ENCODE measurements around the gene SH3BP4. TPM values are rescaled to one million over a fixed set of nuclear protein-coding genes. Genes with fewer than 3 reads are reported as not detected.

The SH3BP4 gene
- polyA plus RNA-seq, 2 of the 4 experiments (the other 2 are of a cell fraction): 22.6 to 35.7 TPM

DNA sequence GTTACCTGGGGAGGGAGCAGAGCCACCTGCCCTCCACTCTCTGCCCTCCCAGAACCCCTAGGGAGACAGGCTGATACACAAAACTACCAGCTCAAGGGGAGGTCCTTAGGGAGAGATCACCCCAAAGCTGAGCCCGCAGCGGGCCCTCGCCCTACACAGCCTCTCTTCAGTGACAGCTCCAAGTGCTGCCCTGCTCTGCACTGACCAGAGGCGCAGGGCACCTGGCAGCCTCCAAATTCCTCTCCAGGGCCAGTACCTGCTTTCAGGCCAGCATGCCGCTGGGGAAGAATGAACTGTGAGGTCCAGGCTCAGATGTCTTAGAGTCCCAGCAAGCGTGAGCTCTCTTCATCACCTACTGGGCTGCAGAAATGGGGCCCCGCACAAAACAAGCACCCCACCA is 11.3 kb upstream of the SH3BP4 start:
- POLR2A ChIA-PET: no interaction called here

GRCh38 chr2:234945339-234945873 is 6.4 kb upstream of the SH3BP4 start:
- no peak overlapping the region for H3K27ac ChIP-seq
- H3K9me3 ChIP-seq: peaks cover 7% of the 10 kb centered on the region; the same call in 1 of the 3 replicates
- H3K4me3 ChIP-seq: no peak overlapping the region
- TF ChIP-seq ZNF302 (CRISPR knock-in tag; IDR thresholded peaks at IDR 0.05) (no peak), NFE2L2 (conservative IDR thresholded peaks at IDR 0.05; ENCODE audit: low read length) (no peak), USF2 (IDR thresholded peaks at IDR 0.05) (no peak), CBX2 (IDR thresholded peaks at IDR 0.05; ENCODE audit: borderline replicate concordance, low read depth) (no peak), ZSCAN20 (CRISPR knock-in tag; IDR thresholded peaks at IDR 0.05) (no peak), ELK1 (IDR thresholded peaks at IDR 0.05; ENCODE audit: low read depth, low read length) (no peak)
- H3K4me1 ChIP-seq: peaks cover 6% of the 10 kb centered on the region; the same call in 2 of the 3 replicates
- no peak for DNase-seq (ENCODE audit: low read depth in 1 of 2, low spot score in 1 of 2)
- no peak overlapping the region for H3K4me2 ChIP-seq
- no peak for ATAC-seq
- ChIA-PET CTCF (no interaction called here), POLR2A (no interaction called here)
- no peak for FAIRE-seq
- 85% methylated on average over 14 of the region's 14 CpGs for WGBS (ENCODE audit: missing lambda C conversion rate)

More for the DNA sequence above, 11.3 kb upstream of the SH3BP4 start:
- DNase-seq (ENCODE audit: low read depth in 1 of 2, low spot score in 1 of 2) (no peak), FAIRE-seq (no peak), ATAC-seq (no peak; a peak in 1 of 6 replicates)
- TF ChIP-seq ZNF302 (CRISPR knock-in tag; IDR thresholded peaks at IDR 0.05) (no peak), POLR2AphosphoS2 (conservative IDR thresholded peaks at IDR 0.05; ENCODE audit: low read length) (no peak), FOXS1 (CRISPR knock-in tag; IDR thresholded peaks at IDR 0.05) (no peak), ESRRA (IDR thresholded peaks at IDR 0.05; ENCODE audit: borderline replicate concordance, low read length) (no peak), HES2 (IDR thresholded peaks at IDR 0.05) (no peak), CBX2 (IDR thresholded peaks at IDR 0.05; ENCODE audit: borderline replicate concordance, low read depth) (no peak), KDM5A (IDR thresholded peaks at IDR 0.05) (no peak), HOXB5 (CRISPR knock-in tag; IDR thresholded peaks at IDR 0.05) (no peak), E2F6 (IDR thresholded peaks at IDR 0.05; ENCODE audit: borderline replicate concordance, low read depth) (no peak), NR3C1 (IDR thresholded peaks at IDR 0.05) (no peak), CEBPB (IDR thresholded peaks at IDR 0.05) (no peak), RCOR1 (IDR thresholded peaks at IDR 0.05; ENCODE audit: low read depth, low read length) (no peak), TFCP2L1 (CRISPR knock-in tag; IDR thresholded peaks at IDR 0.05) (no peak), HOXA7 (CRISPR knock-in tag; IDR thresholded peaks at IDR 0.05) (no peak), HDAC2 (IDR thresholded peaks at IDR 0.05) (no peak), SMC3 (IDR thresholded peaks at IDR 0.05) (no peak)
- TF ChIP-seq, protein P1, sequence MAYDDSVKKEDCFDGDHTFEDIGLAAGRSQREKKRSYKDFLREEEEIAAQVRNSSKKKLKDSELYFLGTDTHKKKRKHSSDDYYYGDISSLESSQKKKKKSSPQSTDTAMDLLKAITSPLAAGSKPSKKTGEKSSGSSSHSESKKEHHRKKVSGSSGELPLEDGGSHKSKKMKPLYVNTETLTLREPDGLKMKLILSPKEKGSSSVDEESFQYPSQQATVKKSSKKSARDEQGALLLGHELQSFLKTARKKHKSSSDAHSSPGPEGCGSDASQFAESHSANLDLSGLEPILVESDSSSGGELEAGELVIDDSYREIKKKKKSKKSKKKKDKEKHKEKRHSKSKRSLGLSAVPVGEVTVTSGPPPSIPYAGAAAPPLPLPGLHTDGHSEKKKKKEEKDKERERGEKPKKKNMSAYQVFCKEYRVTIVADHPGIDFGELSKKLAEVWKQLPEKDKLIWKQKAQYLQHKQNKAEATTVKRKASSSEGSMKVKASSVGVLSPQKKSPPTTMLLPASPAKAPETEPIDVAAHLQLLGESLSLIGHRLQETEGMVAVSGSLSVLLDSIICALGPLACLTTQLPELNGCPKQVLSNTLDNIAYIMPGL (CRISPR knock-in tag; IDR thresholded peaks at IDR 0.05; ENCODE audit: borderline replicate concordance): no peak
- TF ChIP-seq, protein P2, sequence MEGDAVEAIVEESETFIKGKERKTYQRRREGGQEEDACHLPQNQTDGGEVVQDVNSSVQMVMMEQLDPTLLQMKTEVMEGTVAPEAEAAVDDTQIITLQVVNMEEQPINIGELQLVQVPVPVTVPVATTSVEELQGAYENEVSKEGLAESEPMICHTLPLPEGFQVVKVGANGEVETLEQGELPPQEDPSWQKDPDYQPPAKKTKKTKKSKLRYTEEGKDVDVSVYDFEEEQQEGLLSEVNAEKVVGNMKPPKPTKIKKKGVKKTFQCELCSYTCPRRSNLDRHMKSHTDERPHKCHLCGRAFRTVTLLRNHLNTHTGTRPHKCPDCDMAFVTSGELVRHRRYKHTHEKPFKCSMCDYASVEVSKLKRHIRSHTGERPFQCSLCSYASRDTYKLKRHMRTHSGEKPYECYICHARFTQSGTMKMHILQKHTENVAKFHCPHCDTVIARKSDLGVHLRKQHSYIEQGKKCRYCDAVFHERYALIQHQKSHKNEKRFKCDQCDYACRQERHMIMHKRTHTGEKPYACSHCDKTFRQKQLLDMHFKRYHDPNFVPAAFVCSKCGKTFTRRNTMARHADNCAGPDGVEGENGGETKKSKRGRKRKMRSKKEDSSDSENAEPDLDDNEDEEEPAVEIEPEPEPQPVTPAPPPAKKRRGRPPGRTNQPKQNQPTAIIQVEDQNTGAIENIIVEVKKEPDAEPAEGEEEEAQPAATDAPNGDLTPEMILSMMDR (IDR thresholded peaks at IDR 0.05): no peak
- TF ChIP-seq, protein P3, sequence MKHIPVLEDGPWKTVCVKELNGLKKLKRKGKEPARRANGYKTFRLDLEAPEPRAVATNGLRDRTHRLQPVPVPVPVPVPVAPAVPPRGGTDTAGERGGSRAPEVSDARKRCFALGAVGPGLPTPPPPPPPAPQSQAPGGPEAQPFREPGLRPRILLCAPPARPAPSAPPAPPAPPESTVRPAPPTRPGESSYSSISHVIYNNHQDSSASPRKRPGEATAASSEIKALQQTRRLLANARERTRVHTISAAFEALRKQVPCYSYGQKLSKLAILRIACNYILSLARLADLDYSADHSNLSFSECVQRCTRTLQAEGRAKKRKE (CRISPR knock-in tag; IDR thresholded peaks at IDR 0.05; ENCODE audit: low read depth): no peak
- no peak overlapping the region for H3K27ac ChIP-seq
- H3K4me1 ChIP-seq: no peaks in the 10 kb centered on the region
- no peak overlapping the region for H3K4me3 ChIP-seq
- CTCF ChIA-PET: interaction anchor here (1.0 kb wide), 1 partner anchor 22 kb away, joined by 3 read pairs; no protein-coding TSS in a partner anchor
- H3K4me2 ChIP-seq: no peak overlapping the region
- WGBS (ENCODE audit: missing lambda C conversion rate): 88% methylated on average over 7 of the region's 7 CpGs
- H3K9me3 ChIP-seq: peaks cover 7% of the 10 kb centered on the region; the same call in 1 of the 3 replicates

All from A549 (cell line).